ENCODE results near the gene SERPINB3.

Gene SERPINB3

DNA sequence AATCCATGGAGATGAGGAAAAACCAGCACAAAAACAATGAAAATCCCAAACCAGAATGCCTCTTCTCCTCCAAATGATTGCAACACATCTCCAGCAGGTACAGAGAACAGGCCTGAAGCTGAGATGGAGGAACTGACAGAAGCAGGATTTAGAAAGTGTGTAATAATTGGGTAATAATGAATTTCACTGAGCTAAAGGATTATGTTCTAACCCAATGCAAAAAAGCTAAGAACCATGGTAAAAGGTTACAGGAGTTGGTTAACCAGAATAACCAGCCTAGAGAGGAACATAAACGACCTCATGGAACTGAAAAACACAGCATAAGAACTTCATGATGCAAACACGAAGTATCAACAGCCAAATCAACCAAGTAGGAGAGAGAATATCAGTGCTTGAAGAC is 27.4 kb upstream of the SERPINB3 start:
- Histone ChIP-seq H3K4me3 (ENCODE audit: low read depth, low read length) (no peak overlapping the region), H4K12ac (ENCODE audit: low read depth, low read length) (no peak overlapping the region), H3K79me1 (ENCODE audit: low read length) (no peaks in the 10 kb centered on the region), H2BK120ac (ENCODE audit: insufficient read depth, low read length, poor library complexity) (no peak overlapping the region), H3K4me2 (ENCODE audit: low read length) (no peak overlapping the region), H3K4me1 (ENCODE audit: control insufficient read depth in 1 of 2, insufficient read depth in 2 of 2, low read length in 2 of 2) (peaks cover 1 to 4% of the 10 kb centered on the region in 2 experiments), H3K27ac (ENCODE audit: low read depth, low read length) (no peak overlapping the region), H3K4ac (ENCODE audit: low read depth, low read length) (no peak overlapping the region), H2AFZ (ENCODE audit: insufficient read depth, low read length, poor library complexity) (no peak overlapping the region), H3K79me2 (ENCODE audit: control insufficient read depth, insufficient read depth, low read length, poor library complexity) (no peaks in the 10 kb centered on the region), H4K91ac (ENCODE audit: low read depth, low read length) (no peak overlapping the region), H3K23ac (ENCODE audit: low read length) (no peak overlapping the region), H3K36me3 (ENCODE audit: control insufficient read depth in 1 of 2, insufficient read depth in 2 of 2, low read length in 2 of 2) (no peaks in the 10 kb centered on the region), H2BK12ac (ENCODE audit: low read length) (no peak overlapping the region), H3K9ac (ENCODE audit: low read length) (no peak overlapping the region), H3K9me3 (ENCODE audit: insufficient read depth, low read depth, low read length) (no peaks in the 10 kb centered on the region), H3K18ac (ENCODE audit: low read length) (no peak overlapping the region), H2AK5ac (ENCODE audit: low read length) (no peak overlapping the region), H4K8ac (ENCODE audit: low read depth, low read length) (no peak overlapping the region), H3K27me3 (ENCODE audit: insufficient read depth, low read length) (no peaks in the 10 kb centered on the region), H2BK5ac (ENCODE audit: low read depth, low read length, poor library complexity) (no peak overlapping the region), H3K14ac (ENCODE audit: low read length) (no peak overlapping the region)
- WGBS (ENCODE audit: extremely low coverage, insufficient coverage, insufficient read length): no CpG with 5 or more reads among the region's 2 CpGs
- peak in 1 of 2 donors; percentile 49 for DNase-seq

DNA sequence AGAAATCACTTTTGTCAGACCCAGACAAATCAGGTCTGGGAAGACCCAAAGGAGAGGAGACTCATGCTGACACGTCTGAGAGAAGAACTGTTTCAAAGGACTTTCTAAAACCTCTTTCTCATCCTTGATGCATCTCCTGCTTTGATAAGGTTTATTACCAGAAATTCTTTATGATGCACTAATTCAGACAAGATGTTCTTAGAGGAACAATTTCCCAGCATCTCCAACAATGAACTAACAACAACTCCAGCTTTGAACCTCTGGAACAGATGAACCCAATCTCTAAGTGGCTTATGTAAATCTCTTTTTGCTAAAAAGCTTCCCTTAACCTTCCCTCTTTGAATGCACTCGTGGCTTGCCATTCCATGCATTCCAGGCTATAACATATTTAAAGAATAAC is 25.2 kb upstream of the SERPINB3 start:
- H3K9me3 ChIP-seq (ENCODE audit: insufficient read depth, low read depth, low read length): no peaks in the 10 kb centered on the region
- H3K79me1 ChIP-seq (ENCODE audit: low read length): peaks cover 1% of the 10 kb centered on the region
- H3K14ac ChIP-seq (ENCODE audit: low read length): no peak overlapping the region
- H3K4me1 ChIP-seq (ENCODE audit: control insufficient read depth in 1 of 2, insufficient read depth in 2 of 2, low read length in 2 of 2): peaks cover 6 to 9% of the 10 kb centered on the region in 2 experiments
- H2BK12ac ChIP-seq (ENCODE audit: low read length): no peak overlapping the region
- H4K12ac ChIP-seq (ENCODE audit: low read depth, low read length): no peak overlapping the region
- H2BK5ac ChIP-seq (ENCODE audit: low read depth, low read length, poor library complexity): no peak overlapping the region
- H3K79me2 ChIP-seq (ENCODE audit: control insufficient read depth, insufficient read depth, low read length, poor library complexity): no peaks in the 10 kb centered on the region
- H3K27ac ChIP-seq (ENCODE audit: low read depth, low read length): no peak overlapping the region
- H3K4me3 ChIP-seq (ENCODE audit: low read depth, low read length): no peak overlapping the region
- H4K8ac ChIP-seq (ENCODE audit: low read depth, low read length): no peak overlapping the region
- no peak overlapping the region for H2AFZ ChIP-seq (ENCODE audit: insufficient read depth, low read length, poor library complexity)
- no peak overlapping the region for H3K18ac ChIP-seq (ENCODE audit: low read length)
- H3K36me3 ChIP-seq (ENCODE audit: control insufficient read depth in 1 of 2, insufficient read depth in 2 of 2, low read length in 2 of 2): no peaks in the 10 kb centered on the region
- H3K4ac ChIP-seq (ENCODE audit: low read depth, low read length): no peak overlapping the region
- WGBS (ENCODE audit: extremely low coverage, insufficient coverage, insufficient read length): no CpG with 5 or more reads among the region's 2 CpGs
- no peak overlapping the region for H3K4me2 ChIP-seq (ENCODE audit: low read length)
- H2BK120ac ChIP-seq (ENCODE audit: insufficient read depth, low read length, poor library complexity): no peak overlapping the region
- H3K23ac ChIP-seq (ENCODE audit: low read length): no peak overlapping the region
- no peak overlapping the region for H3K9ac ChIP-seq (ENCODE audit: low read length)
- DNase-seq: peak in 1 of 2 donors; percentile 17
- no peak overlapping the region for H4K91ac ChIP-seq (ENCODE audit: low read depth, low read length)
- H2AK5ac ChIP-seq (ENCODE audit: low read length): no peak overlapping the region
- no peaks in the 10 kb centered on the region for H3K27me3 ChIP-seq (ENCODE audit: insufficient read depth, low read length)

DNA sequence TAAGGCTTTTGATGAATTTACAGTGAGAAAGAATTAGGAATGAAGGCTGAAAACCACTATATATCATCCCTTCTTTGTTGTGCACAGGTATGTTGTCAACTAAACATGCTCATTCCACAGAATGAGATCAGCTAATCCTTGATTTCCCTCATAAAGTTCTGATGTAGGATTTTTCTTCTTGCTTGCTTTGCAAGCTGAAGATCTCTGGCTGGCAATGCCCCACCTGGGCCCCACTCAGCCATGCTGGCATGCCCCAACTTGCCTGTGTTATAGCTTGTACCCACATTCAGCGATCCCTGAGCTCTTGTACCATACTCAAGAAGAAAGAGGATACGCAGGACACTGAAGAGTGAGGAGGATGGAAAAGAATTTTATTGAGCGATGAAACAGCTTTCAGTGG is 23.0 kb upstream of the SERPINB3 start:
- no peak overlapping the region for H4K8ac ChIP-seq (ENCODE audit: low read depth, low read length)
- H3K23ac ChIP-seq (ENCODE audit: low read length): no peak overlapping the region
- H3K36me3 ChIP-seq (ENCODE audit: control insufficient read depth in 1 of 2, insufficient read depth in 2 of 2, low read length in 2 of 2): no peaks in the 10 kb centered on the region
- H4K12ac ChIP-seq (ENCODE audit: low read depth, low read length): no peak overlapping the region
- no CpG with 5 or more reads among the region's 3 CpGs for WGBS (ENCODE audit: extremely low coverage, insufficient coverage, insufficient read length)
- DNase-seq: no peak
- peak overlapping the region; percentile 29 for H4K91ac ChIP-seq (ENCODE audit: low read depth, low read length)
- no peak overlapping the region for H3K4ac ChIP-seq (ENCODE audit: low read depth, low read length)
- H2AFZ ChIP-seq (ENCODE audit: insufficient read depth, low read length, poor library complexity): no peak overlapping the region
- H3K4me1 ChIP-seq (ENCODE audit: control insufficient read depth in 1 of 2, insufficient read depth in 2 of 2, low read length in 2 of 2): peaks cover 6 to 9% of the 10 kb centered on the region in 2 experiments
- no peaks in the 10 kb centered on the region for H3K9me3 ChIP-seq (ENCODE audit: insufficient read depth, low read depth, low read length)
- peaks cover 1% of the 10 kb centered on the region for H3K79me1 ChIP-seq (ENCODE audit: low read length)
- no peak overlapping the region for H3K27ac ChIP-seq (ENCODE audit: low read depth, low read length)
- H2AK5ac ChIP-seq (ENCODE audit: low read length): no peak overlapping the region
- H3K18ac ChIP-seq (ENCODE audit: low read length): no peak overlapping the region
- H3K9ac ChIP-seq (ENCODE audit: low read length): no peak overlapping the region
- no peak overlapping the region for H2BK120ac ChIP-seq (ENCODE audit: insufficient read depth, low read length, poor library complexity)
- no peaks in the 10 kb centered on the region for H3K27me3 ChIP-seq (ENCODE audit: insufficient read depth, low read length)
- no peak overlapping the region for H3K4me2 ChIP-seq (ENCODE audit: low read length)
- no peak overlapping the region for H2BK5ac ChIP-seq (ENCODE audit: low read depth, low read length, poor library complexity)
- no peaks in the 10 kb centered on the region for H3K79me2 ChIP-seq (ENCODE audit: control insufficient read depth, insufficient read depth, low read length, poor library complexity)
- no peak overlapping the region for H3K14ac ChIP-seq (ENCODE audit: low read length)
- H3K4me3 ChIP-seq (ENCODE audit: low read depth, low read length): no peak overlapping the region
- H2BK12ac ChIP-seq (ENCODE audit: low read length): peak overlapping the region; percentile 73

DNA sequence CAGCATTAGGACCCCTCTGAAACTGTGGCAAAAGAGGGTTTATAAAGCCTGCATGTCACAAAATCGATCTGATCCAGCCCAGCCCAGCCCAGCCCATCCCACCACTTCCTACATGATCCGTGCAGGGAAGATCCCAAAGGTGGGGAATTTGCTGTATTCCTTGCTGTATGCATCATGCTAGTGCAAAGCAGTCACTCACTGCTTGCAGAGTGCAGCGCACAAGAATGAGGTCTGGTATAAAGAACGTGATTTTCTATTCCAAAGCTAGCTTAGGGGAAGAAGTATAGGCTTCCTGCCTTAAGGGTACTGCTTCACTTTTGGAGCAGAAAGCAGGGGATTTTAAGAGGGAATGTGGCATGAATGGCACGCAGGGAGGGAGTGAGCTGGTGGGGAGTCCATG is 22.2 kb upstream of the SERPINB3 start:
- Histone ChIP-seq H4K8ac (ENCODE audit: low read depth, low read length) (no peak overlapping the region), H3K4me2 (ENCODE audit: low read length) (no peak overlapping the region), H3K18ac (ENCODE audit: low read length) (no peak overlapping the region), H3K4me1 (ENCODE audit: control insufficient read depth in 1 of 2, insufficient read depth in 2 of 2, low read length in 2 of 2) (peaks cover 6 to 9% of the 10 kb centered on the region in 2 experiments), H3K79me2 (ENCODE audit: control insufficient read depth, insufficient read depth, low read length, poor library complexity) (no peaks in the 10 kb centered on the region), H3K14ac (ENCODE audit: low read length) (no peak overlapping the region), H3K79me1 (ENCODE audit: low read length) (peaks cover 1% of the 10 kb centered on the region), H2BK120ac (ENCODE audit: insufficient read depth, low read length, poor library complexity) (no peak overlapping the region), H3K9me3 (ENCODE audit: insufficient read depth, low read depth, low read length) (no peaks in the 10 kb centered on the region), H3K9ac (ENCODE audit: low read length) (no peak overlapping the region), H2BK5ac (ENCODE audit: low read depth, low read length, poor library complexity) (no peak overlapping the region), H2AFZ (ENCODE audit: insufficient read depth, low read length, poor library complexity) (no peak overlapping the region), H3K36me3 (ENCODE audit: control insufficient read depth in 1 of 2, insufficient read depth in 2 of 2, low read length in 2 of 2) (no peaks in the 10 kb centered on the region), H2AK5ac (ENCODE audit: low read length) (no peak overlapping the region), H3K4ac (ENCODE audit: low read depth, low read length) (no peak overlapping the region), H3K27me3 (ENCODE audit: insufficient read depth, low read length) (no peaks in the 10 kb centered on the region), H3K23ac (ENCODE audit: low read length) (no peak overlapping the region), H3K4me3 (ENCODE audit: low read depth, low read length) (no peak overlapping the region), H2BK12ac (ENCODE audit: low read length) (no peak overlapping the region), H3K27ac (ENCODE audit: low read depth, low read length) (no peak overlapping the region), H4K12ac (ENCODE audit: low read depth, low read length) (no peak overlapping the region), H4K91ac (ENCODE audit: low read depth, low read length) (no peak overlapping the region)
- DNase-seq: peak; percentile 12 to 30
- no CpG with 5 or more reads among the region's 5 CpGs for WGBS (ENCODE audit: extremely low coverage, insufficient coverage, insufficient read length)
